ENCODE results near the gene ZSWIM9.

The ZSWIM9 gene

DNA sequence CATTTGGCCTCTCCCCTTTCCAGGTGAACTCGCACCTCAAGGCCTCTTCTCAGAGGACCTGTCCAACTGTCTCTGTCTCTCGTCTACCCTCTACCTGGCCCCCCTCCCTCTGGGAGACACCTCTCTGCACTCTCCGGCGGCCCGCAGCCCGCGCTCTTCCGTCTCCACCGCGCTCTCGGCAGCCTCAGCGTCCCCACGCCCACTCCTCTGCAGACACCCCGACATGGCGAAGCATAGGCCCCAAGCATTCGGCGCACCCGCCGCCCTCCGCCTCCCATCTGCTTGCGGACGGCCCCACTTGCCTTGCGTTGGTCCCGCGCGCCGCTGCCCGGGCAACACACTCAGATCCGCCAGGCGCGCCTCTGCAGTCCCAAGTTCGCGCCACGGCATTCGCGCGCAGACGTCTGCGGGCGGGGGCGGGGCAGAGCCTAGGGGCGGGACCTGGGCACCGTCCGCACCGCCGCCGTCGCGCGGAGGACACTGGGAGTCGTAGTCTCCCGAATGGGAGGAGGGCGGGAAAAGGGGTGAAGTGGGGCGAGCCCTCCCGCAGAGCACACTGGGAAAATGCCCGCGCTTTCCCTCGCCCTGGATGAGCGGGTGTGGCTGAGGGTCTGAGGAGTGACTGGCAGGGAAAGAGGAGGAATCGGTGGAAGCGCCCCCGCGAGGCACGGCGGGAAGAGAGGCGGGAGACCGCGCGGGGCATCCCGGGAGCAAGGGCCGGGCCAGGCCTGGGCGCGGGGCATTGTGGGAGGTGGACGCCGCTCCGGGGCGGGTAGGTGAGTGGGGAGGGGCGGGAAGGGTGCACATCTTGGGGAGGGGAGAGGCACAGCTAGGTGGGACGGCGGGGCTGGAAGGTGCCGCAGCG, at the start of gene ZSWIM9, which contains the start of gene LIG1:
ZSWIM9 (plus strand) TSS at position 742 of the 865 bp plus-strand sequence. CDS start 1,123 bp downstream, outside the sequence.
LIG1 (minus strand) TSS at position 406 of the 865 bp plus-strand sequence. CDS start 4,778 bp downstream, outside the sequence.
- DNase-seq: peak; percentile 98

DNA sequence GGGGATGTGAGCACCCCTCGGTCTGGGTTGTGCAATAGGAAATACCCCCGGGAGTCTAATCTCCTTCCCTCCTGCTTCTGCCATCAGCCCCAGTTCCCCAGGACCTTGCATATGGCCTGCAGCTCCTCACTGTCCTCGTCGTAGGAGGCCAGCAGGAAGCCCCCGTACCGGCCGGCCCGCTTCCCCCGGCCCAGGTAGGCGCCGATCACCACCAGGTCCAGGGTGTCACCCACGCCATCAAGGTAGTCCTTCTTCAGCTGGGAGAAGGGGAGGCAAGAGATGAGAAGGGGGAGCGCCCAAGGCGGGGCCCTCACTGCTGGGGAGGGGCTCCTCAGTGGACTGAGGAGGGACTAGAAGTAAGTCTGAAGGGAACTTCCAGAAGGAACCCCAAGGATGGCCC, 49.4 kb upstream of the ZSWIM9 start:
- no peak for DNase-seq

DNA sequence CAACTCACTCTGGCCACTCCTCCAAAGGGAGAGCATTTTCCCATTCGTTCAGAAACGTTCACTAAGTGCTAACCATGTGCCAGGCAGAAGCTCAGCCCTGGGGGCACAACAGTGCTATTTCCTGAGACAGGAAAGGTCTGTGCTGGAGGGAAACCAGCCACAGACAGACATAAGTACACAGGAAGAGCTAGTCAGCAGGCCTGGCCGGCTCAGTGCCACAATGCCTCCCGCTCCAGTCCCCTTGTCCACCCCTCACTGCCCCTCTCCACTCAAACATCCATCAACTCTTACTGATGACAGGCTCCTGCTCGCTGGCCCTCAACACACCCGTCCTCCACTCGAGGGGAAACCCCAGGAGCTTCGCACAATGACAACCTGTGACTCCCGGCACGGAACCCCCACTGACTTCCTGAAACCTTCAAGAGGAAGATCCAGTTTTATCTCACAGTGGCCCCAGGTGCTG, 48.5 kb upstream of the ZSWIM9 start:
- DNase-seq: no peak

DNA sequence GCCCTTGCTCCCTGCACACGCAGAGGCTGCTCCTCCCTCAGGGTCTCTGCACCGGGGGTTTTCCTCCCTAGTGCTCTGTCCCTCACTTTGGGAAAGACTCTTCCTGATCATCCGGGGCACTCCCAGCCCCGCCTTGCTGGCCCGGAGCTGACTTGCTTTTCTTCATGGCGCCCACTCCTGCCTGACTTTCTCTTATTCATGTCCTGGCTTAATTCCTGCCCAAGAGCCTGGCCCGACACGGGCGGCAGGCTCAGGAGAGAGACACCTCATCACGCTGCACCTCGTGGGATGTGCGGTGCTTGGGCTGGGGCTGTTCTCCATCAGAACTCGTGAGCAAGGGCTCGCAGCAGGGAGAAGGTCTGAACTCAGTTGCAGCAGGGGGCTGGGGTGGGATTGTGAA, 48.1 kb upstream of the ZSWIM9 start:
- DNase-seq: no peak

DNA sequence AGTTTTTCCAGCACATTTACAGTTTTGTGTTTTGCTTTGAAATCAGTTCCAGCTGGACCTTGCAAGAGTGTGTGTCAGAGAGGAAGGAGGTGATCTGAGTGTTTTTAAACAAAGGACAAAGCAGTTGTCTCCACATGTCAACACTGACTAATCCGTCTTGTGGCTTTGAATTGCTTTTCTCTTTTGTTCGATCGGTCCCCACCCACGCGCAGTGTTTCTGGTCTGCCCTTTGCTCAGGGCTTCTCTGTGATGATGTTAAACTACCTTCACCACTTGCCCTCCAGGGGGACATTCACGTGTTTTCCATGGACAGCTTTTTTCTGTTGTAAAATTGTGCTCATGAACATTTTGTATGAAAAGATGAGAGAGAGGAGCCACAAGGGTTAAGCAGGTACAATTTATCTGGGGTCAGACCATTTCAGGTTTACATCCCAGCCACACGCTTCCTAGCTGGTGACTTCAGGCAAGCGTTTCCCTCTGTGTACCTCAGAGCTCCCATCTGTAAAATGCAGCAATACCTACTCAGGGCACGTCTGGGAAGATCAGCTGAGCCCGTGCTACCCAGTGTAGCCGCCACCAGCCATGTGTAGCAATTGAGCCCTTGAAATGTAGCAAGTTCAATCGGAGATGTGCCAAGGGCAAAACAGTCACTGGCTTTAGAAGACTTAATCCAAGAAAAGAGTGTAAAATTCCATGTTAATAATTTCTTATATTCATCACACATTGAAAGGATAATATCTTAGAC, 46.4 kb upstream of the ZSWIM9 start:
- DNase-seq: peak; percentile 44

DNA sequence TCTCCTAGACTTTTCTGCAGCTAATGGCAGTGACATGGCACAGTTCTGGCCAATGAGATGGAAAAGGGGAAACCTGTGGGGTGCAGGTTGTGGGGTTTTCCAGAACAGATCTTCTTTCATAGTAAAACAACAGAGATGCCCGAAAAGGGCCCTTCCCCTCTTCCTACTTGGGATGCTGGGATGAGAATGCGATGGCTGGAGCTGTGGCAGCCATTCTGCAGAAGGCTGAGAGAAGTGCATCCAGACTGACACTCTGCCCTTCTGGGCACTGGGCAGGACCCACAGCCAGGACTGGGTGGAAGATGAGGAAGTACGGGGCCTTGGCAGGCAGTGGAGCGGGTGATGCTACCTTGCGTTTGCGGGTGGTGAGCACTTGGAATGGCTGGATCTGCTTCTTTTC, 42.9 kb upstream of the ZSWIM9 start:
- DNase-seq: no peak

DNA sequence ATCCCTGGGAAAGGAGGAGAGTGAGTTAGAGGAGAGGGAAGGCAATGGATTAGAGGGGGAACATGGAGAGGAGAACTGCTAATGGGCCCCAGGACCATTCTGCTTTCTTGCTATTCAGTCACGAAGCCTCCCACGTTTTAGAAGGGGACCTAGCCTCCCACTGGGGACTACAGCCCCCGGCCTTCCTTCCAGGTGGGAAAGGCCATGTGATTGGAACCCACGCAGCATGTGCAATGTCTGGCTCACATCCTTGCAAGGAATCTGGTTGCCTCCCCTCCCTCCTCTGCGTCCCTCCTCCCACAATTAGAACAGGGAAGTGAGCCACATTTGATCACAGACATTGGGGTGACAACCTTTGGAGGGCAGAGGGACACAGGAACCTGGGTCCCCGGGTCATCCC, 37.4 kb upstream of the ZSWIM9 start:
- no peak for DNase-seq

DNA sequence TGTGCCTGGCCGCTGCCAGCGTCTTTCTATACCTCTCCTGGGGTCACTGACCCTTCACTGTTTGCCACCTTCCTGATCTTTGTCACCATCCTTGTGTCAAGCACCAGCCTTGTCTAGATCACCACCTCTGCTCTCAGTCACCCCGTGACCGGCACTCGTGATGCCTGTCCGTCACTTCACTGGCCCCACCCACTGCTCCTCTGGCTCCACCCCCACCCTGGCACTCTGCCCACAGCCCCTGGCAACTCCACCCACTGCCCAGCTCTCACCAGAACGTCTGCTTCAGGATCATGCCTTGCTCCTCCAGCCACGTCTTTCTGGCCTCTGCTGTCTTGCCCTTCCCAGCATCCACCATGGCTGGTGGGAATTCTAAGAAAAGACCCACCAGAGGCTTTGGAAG, 35.1 kb upstream of the ZSWIM9 start:
- DNase-seq: peak; percentile 10

DNA sequence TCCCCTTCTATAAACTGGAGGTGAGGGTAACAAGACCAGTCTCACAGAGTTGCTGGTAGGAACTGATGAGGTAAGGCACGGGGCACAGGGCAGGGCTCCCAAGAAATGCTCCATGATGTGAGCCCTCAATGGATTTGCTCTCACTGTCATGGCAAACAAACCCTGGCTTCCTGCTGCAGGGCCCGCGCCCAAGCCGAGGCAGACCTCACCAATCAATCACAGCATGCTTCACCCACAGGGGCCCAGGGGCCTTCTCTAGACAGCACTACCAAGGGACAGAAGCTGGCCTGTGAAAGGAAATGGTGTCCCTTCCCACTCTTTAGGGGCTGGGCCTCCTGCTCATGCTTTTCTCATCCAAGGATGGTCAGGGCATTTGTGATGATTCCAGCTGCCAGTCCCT, 33.9 kb upstream of the ZSWIM9 start:
- DNase-seq: no peak

DNA sequence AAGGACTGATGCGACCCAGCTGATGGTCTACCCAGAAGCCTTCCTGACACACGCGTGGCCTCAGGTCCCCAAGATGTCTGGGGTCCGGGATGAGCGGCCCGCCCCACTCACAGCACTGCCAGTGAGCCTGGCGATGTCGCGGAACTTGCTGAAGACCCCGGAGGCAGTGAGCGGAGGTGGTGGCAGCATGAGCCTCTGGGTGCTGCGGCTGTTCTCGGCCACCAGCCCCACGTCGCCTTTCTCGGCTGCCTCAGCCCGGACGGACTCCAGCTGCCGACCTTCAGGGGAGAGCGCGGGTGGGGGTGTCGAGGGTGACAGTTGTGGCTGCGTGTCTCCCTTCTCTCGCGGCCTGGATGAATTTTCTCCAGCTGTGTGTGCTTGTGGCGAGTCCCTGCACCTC, 33.1 kb upstream of the ZSWIM9 start:
- DNase-seq: no peak

DNA sequence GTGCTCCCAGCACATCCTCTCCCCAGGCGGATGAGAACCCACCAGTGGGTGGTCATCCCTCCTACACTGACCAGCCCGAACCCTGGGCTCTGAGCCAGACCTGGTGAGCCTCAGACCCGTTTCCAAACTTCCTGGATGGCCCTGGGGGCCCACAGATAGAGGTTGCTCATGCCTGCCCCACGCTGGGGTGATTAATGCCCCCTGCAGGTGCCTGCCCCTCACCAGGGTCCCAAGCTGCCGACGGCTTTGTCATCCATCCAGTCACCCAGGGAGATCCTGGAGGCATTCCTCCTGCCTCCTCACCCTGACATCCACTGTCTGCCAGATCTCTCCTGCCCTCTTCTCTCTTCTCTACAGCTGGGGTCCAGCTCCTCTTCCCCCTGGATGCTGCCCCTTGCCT, 31.4 kb upstream of the ZSWIM9 start:
- DNase-seq: no peak

DNA sequence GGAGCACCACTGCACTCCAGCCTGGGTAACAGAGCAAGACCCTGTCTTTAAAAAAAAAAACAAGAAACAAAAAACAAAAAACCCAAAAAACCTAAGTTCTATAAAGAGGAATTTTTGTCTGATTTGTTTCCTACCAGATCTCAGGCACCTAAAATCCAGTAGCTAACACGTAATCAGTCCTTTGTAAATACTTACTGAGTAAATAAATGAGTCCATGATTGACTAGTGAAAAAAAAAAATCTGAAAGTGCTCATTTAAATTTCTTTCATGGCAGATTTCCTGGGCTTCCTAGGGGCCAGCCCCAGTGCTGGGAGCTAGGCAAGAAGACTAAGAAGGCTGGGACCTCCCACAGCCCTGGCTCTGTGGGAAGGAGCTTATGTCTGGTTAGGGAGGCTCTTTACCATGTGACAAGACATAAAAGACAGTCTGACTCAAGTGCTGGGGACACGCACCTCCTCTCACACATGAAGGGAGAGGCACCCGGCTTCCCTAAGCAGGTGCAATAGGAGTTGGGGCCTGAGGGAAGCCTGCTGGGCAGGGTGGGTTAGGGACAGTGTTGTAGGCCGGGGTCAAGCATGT, 22.8 kb upstream of the ZSWIM9 start:
- DNase-seq: no peak

DNA sequence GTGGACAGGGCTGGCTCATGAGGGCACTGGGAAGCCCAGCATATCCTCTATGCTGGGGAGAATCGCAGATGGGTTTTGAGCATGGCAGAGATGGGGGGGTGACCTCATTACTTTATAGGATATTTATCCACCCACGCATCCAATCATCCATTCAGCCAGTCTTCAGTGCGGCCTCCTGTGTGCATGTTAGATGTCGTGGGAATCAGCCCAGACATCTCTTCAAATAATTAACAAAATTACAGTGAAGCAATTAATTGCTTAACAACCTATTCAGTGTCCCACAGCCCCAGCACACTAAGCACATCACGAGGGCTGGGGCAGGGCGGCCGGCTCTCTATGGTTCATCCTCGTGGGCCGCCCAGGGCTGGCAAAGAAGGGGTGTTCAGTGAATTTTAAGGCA, 21.9 kb upstream of the ZSWIM9 start:
- DNase-seq: no peak

DNA sequence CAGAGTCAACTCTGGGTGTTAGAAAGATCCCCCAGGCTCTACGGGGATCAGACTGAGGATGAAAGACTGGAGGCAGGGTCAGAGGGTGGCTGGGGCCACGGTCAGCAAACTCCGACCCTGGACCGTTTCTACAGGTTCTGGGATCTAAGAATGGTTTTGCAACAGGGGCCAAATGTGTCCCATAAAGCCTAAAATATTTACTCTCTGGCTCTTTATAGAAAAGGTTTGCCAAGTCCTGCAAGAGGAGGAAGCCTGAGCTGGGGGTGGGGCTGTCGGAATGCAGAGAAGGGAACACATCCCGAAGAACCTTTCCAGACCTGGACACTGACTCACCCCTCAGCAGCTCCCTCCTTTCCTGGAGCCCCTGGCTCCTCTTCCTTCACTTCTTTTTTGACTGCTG, 21.1 kb upstream of the ZSWIM9 start:
- DNase-seq: peak; percentile 6

DNA sequence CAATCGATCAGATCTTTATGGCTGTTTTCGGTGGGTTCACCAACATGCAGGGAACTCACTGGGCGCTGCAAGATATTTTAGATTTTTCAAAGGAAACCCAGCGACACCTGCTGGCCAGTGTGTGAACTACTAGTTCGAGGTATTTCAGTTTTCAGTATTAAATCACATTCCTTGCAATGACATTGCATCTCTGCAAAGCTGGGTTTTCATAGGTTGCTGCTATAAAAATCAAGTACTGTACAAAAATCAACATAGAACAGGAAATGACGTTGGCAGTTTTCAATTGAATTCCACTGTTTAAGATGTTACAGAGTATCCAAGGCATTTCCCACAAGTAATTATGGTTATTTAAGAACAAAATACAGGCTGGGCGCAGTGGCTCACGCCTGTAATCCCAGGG, 17.9 kb upstream of the ZSWIM9 start:
- peak; percentile 55 for DNase-seq

DNA sequence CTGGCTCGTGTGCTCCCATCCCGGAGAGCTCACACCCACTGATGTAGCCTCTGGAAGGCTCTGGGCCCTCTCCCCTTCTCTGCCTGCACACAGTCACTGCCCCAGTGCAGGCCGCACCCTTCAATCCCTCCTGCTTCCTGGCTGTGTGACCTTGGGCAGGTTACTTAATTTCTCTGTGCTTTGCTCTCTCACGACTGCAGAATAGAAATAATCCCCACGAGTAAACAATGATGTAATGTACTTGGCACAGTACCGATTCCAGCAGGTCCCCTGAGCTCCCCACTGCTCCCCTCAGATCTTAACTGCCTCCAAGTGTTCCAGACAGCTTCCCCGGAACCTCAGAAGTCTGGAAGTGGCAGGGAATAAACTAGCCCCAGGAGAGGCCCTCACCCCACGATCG, 16.5 kb upstream of the ZSWIM9 start:
- no peak for DNase-seq

DNA sequence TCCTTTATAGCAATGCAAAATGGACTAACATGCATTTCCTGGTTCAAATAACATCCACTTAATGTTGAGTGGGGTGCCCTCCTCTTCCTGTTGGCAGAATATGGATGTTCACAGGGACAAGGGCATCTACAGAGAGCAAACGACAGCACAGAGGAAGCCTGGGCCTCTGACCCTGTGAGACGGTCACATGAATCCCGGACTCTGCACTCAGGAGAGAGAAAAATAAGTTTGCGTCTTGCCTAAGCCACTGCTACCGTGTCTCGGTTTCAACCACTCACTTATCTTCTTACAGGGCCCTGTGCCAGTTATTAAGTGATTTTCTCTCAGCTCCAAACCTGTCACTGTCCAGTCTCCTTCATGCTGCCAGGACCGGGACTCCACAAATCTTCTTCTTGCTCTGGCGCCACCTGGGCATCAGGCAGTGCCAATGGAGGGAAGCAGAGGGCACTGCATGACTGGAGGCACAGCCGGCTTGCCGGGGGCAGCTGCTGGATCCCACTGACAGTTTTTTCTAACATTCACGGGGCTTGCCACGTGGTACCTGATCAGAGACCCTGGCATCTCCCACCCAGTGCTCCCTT, 12.2 kb upstream of the ZSWIM9 start:
- DNase-seq: no peak

DNA sequence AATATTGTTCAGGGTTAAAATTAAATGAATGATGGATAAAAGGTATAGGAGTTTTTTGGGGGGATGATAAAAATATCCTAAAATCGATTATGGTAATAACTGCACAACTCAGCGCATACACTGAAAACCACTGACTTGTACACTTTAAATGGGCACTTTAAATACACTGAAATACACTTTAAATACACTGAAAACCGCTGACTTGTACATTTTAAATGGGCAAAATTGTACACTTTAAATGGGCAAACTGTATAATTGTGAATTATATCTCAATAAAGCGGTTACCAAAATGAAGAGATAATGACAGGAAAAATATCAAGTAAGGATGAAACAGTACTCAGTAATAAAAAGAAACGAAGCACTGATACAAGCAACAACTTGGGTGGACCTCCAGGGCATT, 1.8 kb upstream of the ZSWIM9 start:
- no peak for DNase-seq

DNA sequence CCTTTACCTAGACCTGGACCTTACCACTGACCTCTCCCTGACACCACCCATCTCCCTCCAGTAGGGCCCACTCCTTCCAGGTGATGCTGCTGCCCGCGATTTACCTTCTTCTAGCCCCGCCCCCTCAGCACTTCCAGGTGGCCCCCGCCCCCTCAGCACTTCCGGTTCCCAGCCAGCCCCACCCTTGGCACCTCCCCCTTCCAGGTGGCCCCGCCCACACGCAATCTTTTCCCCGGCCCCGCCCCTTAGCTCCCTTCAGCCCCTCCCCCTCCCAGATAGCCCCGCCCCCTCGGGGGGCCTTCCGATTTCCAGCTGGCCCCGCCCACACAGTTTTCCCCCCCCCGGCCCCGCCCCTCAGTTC, 922 bp upstream of the ZSWIM9 start:
- DNase-seq: peak; percentile 65

DNA sequence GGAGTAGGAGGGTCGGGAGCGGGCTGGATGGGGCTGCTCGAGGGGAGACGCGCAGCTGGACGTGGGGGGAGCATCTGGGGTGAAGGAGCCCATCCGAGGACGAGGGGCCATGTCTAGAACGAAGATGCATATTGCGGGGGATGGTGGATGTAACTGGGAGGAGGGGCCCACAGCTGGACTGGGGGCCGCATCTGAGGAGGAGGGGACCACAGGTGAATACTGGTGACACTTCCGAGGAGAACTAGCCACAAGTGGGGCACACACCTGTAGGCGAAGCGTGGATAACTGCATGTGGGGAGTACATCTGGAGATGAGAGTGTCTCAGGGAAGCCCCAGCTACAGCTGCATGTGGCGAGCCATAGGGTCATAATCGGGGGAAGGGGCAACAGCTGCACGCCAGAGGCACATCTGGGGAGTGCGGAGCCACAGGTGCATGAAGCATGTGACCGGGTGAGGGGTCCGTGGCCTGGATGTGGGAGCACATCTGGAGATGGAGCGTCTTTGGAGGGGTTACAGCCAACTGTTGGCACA, 402 bp downstream of the ZSWIM9 start:
- no peak for DNase-seq

DNA sequence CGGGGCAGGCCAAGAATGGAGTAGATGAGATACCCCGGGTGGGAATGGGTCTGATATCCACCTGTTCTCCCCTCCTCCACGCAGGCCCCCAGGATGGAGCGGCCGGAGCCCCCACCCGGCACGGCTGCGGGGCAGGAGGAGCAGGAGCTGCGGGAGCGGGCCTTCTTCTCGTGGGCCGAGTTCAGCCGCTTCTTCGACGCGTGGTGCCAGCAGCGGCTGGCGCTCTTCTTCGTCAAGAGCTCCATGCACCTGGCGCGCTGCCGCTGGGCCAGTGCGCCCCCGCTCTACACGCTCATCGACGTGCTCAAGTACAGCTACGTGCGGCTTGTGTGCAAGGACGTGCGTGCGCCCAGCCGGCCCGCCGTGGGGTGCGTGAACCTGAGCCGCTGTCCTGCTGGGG, 1.2 kb downstream of the ZSWIM9 start:
- no peak for DNase-seq

DNA sequence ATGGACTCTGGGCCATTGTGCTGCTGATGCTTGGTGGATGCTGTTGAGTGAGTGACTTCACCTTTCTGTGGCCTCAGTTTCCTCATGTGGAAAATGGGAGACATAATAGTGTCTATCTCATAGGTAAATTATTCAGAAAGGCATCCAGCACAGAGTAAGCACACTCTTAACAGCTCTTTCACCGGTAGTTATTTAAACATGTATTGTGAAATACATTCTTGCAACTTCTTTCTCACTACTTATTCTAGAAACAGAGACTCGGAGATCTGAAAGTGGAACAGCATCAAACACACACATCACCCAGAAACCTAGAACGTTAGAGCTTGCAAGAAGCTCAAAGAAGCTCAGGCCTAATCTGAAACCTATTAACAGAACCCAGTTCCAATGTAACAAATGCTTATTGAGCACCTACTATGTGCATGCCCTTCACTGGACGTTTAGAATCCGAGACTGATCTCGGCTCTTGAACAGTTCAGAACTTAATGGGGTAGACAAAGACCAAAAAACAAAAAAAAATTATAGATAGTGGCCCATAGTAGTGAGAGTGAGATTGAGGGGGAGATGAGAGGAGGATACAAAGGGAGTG, 4.1 kb downstream of the ZSWIM9 start:
- no peak for DNase-seq

DNA sequence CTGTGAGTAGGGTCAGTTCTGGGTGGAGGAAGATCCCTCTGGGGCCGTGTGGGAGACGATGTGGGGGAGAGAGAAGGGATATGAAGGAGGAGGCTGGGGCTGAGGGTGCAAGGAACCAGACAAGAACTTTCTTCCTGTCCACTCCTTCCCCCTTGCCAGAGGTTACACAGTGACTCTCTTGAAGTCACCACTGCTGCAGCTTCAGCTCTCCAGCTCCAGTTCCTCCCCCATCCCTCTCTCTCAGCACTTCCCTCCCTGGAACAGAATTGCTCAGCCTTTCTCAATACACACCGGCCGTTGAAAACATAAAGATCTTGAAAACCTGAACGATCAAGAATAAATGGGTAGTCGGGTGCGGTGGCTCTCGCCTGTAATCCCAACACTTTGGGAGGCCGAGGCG, 5.1 kb downstream of the ZSWIM9 start:
- no peak for DNase-seq
